Uterus (tissue), 2 donors: ENCODE measurements around the gene CNPY1.

Experiments
- POLR2A ChIP-seq, 2 donors: fragments of 450-650 bp; IDR thresholded peaks; one replicate each; pipeline ENCODE4 v1.6.1; 2016; ENCODE audit warnings: antibody characterized with exemption in 2 of 2, mild to moderate bottlenecking in 1 of 2, moderate library complexity in 1 of 2
- TF ChIP-seq, protein P1 (sequence below), 4 experiments: fragments of 200-600 bp in 2 of 4; fragments of 450-650 bp in 2 of 4; sonication (generic) in 2 of 4; IDR thresholded peaks; one replicate each; pipeline ENCODE4 v1.5.1; 2016 to 2019; ENCODE audit warnings: antibody characterized with exemption in 4 of 4, mild to moderate bottlenecking in 2 of 4, moderate library complexity in 1 of 4

DNA sequence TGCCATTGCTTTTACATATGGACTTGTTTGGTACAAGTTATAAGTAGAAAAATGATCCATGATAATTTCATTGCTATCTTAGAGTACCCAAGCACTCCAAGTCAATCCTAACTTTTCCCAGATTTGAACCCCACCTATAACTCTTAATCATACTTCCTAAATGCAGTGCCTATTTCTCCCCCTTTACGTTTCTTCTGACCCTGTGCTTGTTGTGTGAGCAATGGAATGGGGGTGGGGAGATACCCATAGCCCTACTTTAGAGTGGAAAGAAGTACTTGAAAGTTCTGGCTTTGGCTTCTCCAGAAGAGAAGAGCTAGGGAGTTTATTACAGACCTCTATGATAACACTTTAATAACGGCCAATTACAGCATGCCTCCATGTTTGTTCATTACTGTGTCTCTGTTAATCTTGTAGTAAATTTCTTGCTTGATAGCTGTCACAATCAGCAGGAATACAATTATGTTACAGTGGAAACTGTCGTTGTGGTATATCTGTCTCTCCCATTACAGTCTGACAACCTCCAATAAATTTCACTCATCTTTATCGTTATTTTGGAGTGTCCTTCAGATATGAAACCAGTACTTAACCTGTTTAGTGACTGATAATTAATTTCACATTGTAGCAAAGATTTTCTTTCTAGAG, 34.0 kb downstream of the CNPY1 start:
- TF ChIP-seq, protein P1, sequence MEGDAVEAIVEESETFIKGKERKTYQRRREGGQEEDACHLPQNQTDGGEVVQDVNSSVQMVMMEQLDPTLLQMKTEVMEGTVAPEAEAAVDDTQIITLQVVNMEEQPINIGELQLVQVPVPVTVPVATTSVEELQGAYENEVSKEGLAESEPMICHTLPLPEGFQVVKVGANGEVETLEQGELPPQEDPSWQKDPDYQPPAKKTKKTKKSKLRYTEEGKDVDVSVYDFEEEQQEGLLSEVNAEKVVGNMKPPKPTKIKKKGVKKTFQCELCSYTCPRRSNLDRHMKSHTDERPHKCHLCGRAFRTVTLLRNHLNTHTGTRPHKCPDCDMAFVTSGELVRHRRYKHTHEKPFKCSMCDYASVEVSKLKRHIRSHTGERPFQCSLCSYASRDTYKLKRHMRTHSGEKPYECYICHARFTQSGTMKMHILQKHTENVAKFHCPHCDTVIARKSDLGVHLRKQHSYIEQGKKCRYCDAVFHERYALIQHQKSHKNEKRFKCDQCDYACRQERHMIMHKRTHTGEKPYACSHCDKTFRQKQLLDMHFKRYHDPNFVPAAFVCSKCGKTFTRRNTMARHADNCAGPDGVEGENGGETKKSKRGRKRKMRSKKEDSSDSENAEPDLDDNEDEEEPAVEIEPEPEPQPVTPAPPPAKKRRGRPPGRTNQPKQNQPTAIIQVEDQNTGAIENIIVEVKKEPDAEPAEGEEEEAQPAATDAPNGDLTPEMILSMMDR (IDR thresholded peaks at IDR 0.05) = no peak
- no peak for TF ChIP-seq POLR2A (IDR thresholded peaks at IDR 0.05)
